SK-N-SH (cell line): ENCODE data around the gene SIRPB2.

ENCODE experiments used
- CHD2 ChIP-seq: fragments of 150-350 bp; IDR thresholded peaks from 2 replicates; pipeline ENCODE4 v1.6.1; 2018; ENCODE audit warnings: low read length; ENCODE audit not compliant: partially characterized antibody
- CTCF ChIP-seq: fragments of 200-600 bp; sonication (generic); IDR thresholded peaks from 2 replicates; pipeline ENCODE4 v1.6.1; 2017; ENCODE audit warnings: antibody characterized with exemption, mild to moderate bottlenecking, moderate library complexity
- ELF1 ChIP-seq: IDR thresholded peaks from 2 replicates; pipeline ENCODE4 v1.4.0; 2012
- MAX ChIP-seq: IDR thresholded peaks from 2 replicates; pipeline ENCODE4 v1.4.0; 2012; ENCODE audit warnings: low read depth
- PBX3 ChIP-seq: IDR thresholded peaks from 2 replicates; pipeline ENCODE4; 2012
- POLR2AphosphoS5 ChIP-seq: IDR thresholded peaks from 2 replicates; pipeline ENCODE4 v1.6.1; 2012; ENCODE audit warnings: low read depth, low read length
- ZBTB33 ChIP-seq: IDR thresholded peaks from 2 replicates; pipeline ENCODE4 v1.4.0; 2012; ENCODE audit warnings: low read depth, borderline replicate concordance

GRCh38 chr20:1446536-1446935 lies 44.7 kb downstream of the SIRPB2 start:
- TF ChIP-seq CTCF (no peak), POLR2AphosphoS5 (no peak), ZBTB33 (no peak), ELF1 (no peak), PBX3 (no peak), MAX (no peak), CHD2 (no peak)
